Smooth muscle cell (in vitro differentiated cells): ENCODE results near the gene PKN1. TPM values are rescaled to one million over a fixed set of nuclear protein-coding genes. Genes with fewer than 3 reads are reported as not detected.

Source experiments
- DNase-seq: peaks from one replicate; lab custom pipeline; 2025; ENCODE audit not compliant: unreplicated experiment; lab: John Stamatoyannopoulos, UW
- H2AFZ ChIP-seq: fragments of 200-600 bp; sonication (generic); 2 replicates; pipeline ENCODE4 v1.6.0; 2016; ENCODE audit warnings: antibody characterized with exemption, low read depth, mild to moderate bottlenecking
- H3F3A ChIP-seq: fragments of 200-600 bp; sonication (generic); 2 replicates; pipeline ENCODE4 v1.6.0; 2017; ENCODE audit warnings: antibody characterized with exemption, low read depth
- H3K27ac ChIP-seq: fragments of 200-600 bp; sonication (generic); 2 replicates; pipeline ENCODE4 v1.5.1; 2016; ENCODE audit warnings: low read depth, mild to moderate bottlenecking
- H3K27me3 ChIP-seq: fragments of 200-600 bp; sonication (generic); 2 replicates; pipeline ENCODE4 v1.6.1; 2016; ENCODE audit warnings: low read depth, mild to moderate bottlenecking
- H3K36me3 ChIP-seq: fragments of 200-600 bp; sonication (generic); 2 replicates; pipeline ENCODE4 v1.5.1; 2016; ENCODE audit warnings: low read depth
- H3K4me1 ChIP-seq: fragments of 200-600 bp; sonication (generic); 2 replicates; pipeline ENCODE4 v1.5.1; 2016; ENCODE audit warnings: low read depth
- H3K4me2 ChIP-seq: fragments of 200-600 bp; sonication (generic); 2 replicates; pipeline ENCODE4 v1.6.0; 2016; ENCODE audit warnings: mild to moderate bottlenecking
- H3K4me3 ChIP-seq: fragments of 200-600 bp; sonication (generic); 2 replicates; pipeline ENCODE4 v1.5.1; 2016; ENCODE audit warnings: mild to moderate bottlenecking
- H3K79me2 ChIP-seq: fragments of 200-600 bp; sonication (generic); 2 replicates; pipeline ENCODE4 v1.6.0; 2016; ENCODE audit warnings: low read depth, mild to moderate bottlenecking
- H3K9ac ChIP-seq: fragments of 200-600 bp; sonication (generic); 2 replicates; pipeline ENCODE4 v1.6.0; 2016; ENCODE audit warnings: low read depth
- H3K9me3 ChIP-seq: fragments of 200-600 bp; sonication (generic); replicated peaks from 2 replicates; pipeline ENCODE4 v1.5.1; 2016; ENCODE audit warnings: low read depth
- H4K20me1 ChIP-seq: fragments of 200-600 bp; sonication (generic); 2 replicates; pipeline ENCODE4 v1.6.0; 2016; ENCODE audit warnings: low read depth
- WGBS: methylation state at CpG from one replicate; pipeline ENCODE4 v1.1.7; 2016; ENCODE audit warnings: low lambda C conversion rate; 5-methylcytosine and 5-hydroxymethylcytosine counted together
- polyA plus RNA-seq: library from polyadenylated mRNA; unstranded; fragments of >200 nt; fragmentation: Nextera tagmentation; extraction: Ambion mirVana; gene quantifications from 2 replicates; pipeline ENCODE4 v1.2.1, GENCODE V29; 2016
- total RNA-seq: library from RNA; depleted of rRNA; stranded (reverse); fragments of >200 nt; gene quantifications from 2 replicates; pipeline ENCODE4 v1.2.3, GENCODE V29; 2014
- TF ChIP-seq, protein P1 (sequence below): fragments of 200-600 bp; sonication (generic); IDR thresholded peaks from 2 replicates; pipeline ENCODE4 v1.5.1; 2017; ENCODE audit warnings: borderline replicate concordance, mild to moderate bottlenecking, antibody characterized with exemption; ENCODE audit not compliant: insufficient read depth, poor library complexity, severe bottlenecking

Gene PKN1
- total and polyA plus RNA-seq, 2 experiments from 2014 or later: 28.0 to 64.8 TPM

DNA sequence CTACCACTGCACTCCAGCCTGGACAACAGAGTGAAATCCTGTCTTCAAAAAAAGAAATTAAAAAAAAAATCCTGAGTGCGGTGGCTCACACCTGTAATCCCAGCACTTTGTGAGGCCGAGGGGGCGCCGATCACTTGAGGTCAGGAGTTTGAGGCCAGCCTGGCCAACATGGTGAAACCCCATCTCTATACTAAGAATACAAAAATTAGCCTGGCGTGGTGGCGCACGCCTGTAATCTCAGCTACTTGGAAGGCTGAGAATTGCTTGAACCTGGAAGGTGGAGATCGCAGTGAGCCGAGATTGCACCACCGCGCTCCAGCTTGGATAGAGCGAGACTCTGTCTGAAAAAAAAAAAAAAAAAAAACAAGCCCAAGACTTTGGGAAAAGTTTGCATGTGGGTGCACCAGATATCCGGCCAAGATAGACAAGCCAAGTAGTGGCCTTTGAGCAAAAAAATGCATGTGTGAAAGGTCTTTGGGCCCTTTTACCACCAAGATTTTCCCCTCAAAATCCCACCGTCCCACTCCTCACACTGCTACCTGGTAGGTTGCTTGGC lies 79.4 kb downstream of the PKN1 start:
- H3K4me1 ChIP-seq: peaks cover 6% of the 10 kb centered on the region
- H3K4me3 ChIP-seq: no peak overlapping the region
- H3K36me3 ChIP-seq: peaks cover 7% of the 10 kb centered on the region
- no peak overlapping the region for H3K4me2 ChIP-seq
- peaks cover 5% of the 10 kb centered on the region for H3F3A ChIP-seq
- H3K79me2 ChIP-seq: peaks cover 30% of the 10 kb centered on the region
- no peak for DNase-seq
- peaks cover 43% of the 10 kb centered on the region for H4K20me1 ChIP-seq
- no peak overlapping the region for H3K9ac ChIP-seq
- H3K9me3 ChIP-seq: no peaks in the 10 kb centered on the region
- H3K27me3 ChIP-seq: no peaks in the 10 kb centered on the region
- H2AFZ ChIP-seq: no peak overlapping the region
- H3K27ac ChIP-seq: no peak overlapping the region
- 98% methylated on average over 14 of the region's 14 CpGs for WGBS
- TF ChIP-seq, protein P1, sequence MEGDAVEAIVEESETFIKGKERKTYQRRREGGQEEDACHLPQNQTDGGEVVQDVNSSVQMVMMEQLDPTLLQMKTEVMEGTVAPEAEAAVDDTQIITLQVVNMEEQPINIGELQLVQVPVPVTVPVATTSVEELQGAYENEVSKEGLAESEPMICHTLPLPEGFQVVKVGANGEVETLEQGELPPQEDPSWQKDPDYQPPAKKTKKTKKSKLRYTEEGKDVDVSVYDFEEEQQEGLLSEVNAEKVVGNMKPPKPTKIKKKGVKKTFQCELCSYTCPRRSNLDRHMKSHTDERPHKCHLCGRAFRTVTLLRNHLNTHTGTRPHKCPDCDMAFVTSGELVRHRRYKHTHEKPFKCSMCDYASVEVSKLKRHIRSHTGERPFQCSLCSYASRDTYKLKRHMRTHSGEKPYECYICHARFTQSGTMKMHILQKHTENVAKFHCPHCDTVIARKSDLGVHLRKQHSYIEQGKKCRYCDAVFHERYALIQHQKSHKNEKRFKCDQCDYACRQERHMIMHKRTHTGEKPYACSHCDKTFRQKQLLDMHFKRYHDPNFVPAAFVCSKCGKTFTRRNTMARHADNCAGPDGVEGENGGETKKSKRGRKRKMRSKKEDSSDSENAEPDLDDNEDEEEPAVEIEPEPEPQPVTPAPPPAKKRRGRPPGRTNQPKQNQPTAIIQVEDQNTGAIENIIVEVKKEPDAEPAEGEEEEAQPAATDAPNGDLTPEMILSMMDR: no peak

DNA sequence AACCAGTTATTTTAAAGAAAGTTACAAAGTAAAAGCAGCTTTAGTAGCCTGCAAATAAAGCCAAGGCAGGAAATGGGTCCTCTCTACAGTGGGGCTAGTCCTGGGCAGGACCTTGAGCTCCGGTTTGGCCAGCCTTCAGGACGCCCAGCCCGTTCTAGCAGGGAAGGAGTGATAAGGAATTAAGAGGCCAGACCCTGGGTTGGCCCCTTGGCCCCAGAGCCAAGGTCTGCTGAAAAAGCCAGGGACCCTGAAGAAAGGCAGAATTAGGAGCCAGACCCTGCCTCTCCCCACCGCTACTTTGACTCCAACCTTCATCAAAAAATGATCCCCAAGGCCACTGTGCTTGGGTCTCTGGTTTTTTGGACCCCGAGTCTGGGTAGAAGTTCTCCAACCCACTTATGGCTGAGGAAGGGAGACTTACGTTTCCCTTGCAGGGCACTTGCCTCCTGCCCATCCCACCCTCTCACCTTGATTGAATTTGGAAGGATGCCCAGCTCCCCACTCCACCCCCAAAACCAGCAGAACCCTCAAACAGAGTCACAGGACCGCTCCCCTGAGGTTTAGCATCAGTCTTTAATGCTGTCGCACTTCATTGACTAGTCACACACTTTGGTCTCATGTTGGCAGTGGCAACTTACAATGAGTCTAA lies 81.2 kb downstream of the PKN1 start:
- peaks cover 9% of the 10 kb centered on the region for H3K4me1 ChIP-seq
- H4K20me1 ChIP-seq: peaks cover 49% of the 10 kb centered on the region
- peaks cover 7% of the 10 kb centered on the region for H3K36me3 ChIP-seq
- TF ChIP-seq, protein P1: no peak
- DNase-seq: no peak
- H3K9me3 ChIP-seq: no peaks in the 10 kb centered on the region
- H3K4me2 ChIP-seq: no peak overlapping the region
- no peak overlapping the region for H3K4me3 ChIP-seq
- peaks cover 36% of the 10 kb centered on the region for H3K79me2 ChIP-seq
- H3F3A ChIP-seq: peaks cover 8% of the 10 kb centered on the region
- H2AFZ ChIP-seq: no peak overlapping the region
- no peak overlapping the region for H3K9ac ChIP-seq
- no peak overlapping the region for H3K27ac ChIP-seq
- no peaks in the 10 kb centered on the region for H3K27me3 ChIP-seq
- 93% methylated on average over 8 of the region's 8 CpGs for WGBS

DNA sequence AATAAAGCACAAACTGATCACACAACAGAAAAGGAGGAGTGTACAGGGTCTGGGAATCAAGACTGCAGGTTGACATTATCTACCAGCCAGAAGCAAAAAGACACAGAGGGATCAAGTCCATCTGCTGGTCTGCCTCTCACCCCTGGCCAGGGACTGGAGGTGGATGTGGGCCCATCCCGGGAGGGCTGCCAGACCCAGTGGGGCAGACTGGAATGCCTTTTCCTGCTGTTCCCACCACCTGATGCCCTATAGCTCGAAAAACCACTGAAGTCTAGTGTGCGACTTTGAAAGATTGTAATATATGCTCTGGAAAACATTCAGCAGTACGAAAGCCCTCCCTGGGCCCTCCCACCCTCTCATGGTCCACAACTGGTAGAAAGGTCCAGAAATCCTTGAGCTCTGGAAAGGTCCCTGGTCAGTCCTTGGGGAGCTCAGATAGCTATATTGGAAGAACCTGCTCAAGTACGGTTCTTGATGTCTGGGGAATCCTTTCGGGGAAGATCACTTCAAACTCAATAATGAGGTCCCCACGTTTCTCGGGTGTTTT lies 82.5 kb downstream of the PKN1 start:
- H3K36me3 ChIP-seq: peaks cover 7% of the 10 kb centered on the region
- peaks cover 36% of the 10 kb centered on the region for H3K79me2 ChIP-seq
- peak overlapping the region; percentile 95 for H3K4me2 ChIP-seq
- TF ChIP-seq, protein P1: no peak
- H3K9me3 ChIP-seq: no peaks in the 10 kb centered on the region
- H3K27ac ChIP-seq: no peak overlapping the region
- H3K4me1 ChIP-seq: peaks cover 9% of the 10 kb centered on the region
- no peak overlapping the region for H2AFZ ChIP-seq
- peaks cover 49% of the 10 kb centered on the region for H4K20me1 ChIP-seq
- peak overlapping the region; percentile 88 for H3K4me3 ChIP-seq
- peak overlapping the region; percentile 14 for H3K9ac ChIP-seq
- DNase-seq: no peak
- WGBS: 92% methylated on average over 8 of the region's 8 CpGs
- H3F3A ChIP-seq: peaks cover 13% of the 10 kb centered on the region
- H3K27me3 ChIP-seq: no peaks in the 10 kb centered on the region
